Neuronal stem cell (in vitro differentiated cells): ENCODE data around the gene WNT3.

Source experiments
- DNase-seq: peaks from one replicate; pipeline ENCODE4 v3.0.0-alpha.2; 2013; ENCODE audit warnings: low spot score
- H2AFZ ChIP-seq: one replicate; pipeline ENCODE4 v1.6.1; 2013; ENCODE audit warnings: mild to moderate bottlenecking, low read length, inconsistent platforms
- H2AK5ac ChIP-seq: 2 replicates; pipeline ENCODE4 v1.6.1; 2013; ENCODE audit warnings: low read depth, mild to moderate bottlenecking, inconsistent platforms, low read length, moderate library complexity, mixed read lengths
- H2BK120ac ChIP-seq: 2 replicates; pipeline ENCODE4 v1.6.1; 2013; ENCODE audit warnings: low read depth, mild to moderate bottlenecking, inconsistent platforms, low read length, moderate library complexity, mixed read lengths
- H2BK12ac ChIP-seq: one replicate; pipeline ENCODE4 v1.6.1; 2013; ENCODE audit warnings: low read length, inconsistent platforms
- H2BK15ac ChIP-seq: 2 replicates; pipeline ENCODE4 v1.6.1; 2013; ENCODE audit warnings: mild to moderate bottlenecking, low read length, inconsistent platforms, mixed read lengths
- H2BK5ac ChIP-seq: one replicate; pipeline ENCODE4 v1.6.1; 2013; ENCODE audit warnings: inconsistent platforms, mild to moderate bottlenecking, low read length, moderate library complexity
- H3K14ac ChIP-seq: one replicate; pipeline ENCODE4 v1.6.1; 2013; ENCODE audit warnings: low read length, inconsistent platforms
- H3K18ac ChIP-seq: 2 replicates; pipeline ENCODE4 v1.6.1; 2013; ENCODE audit warnings: low read length, inconsistent platforms
- H3K23ac ChIP-seq: 2 replicates; pipeline ENCODE4 v1.6.1; 2013; ENCODE audit warnings: low read depth, mild to moderate bottlenecking, mixed read lengths, low read length, inconsistent platforms; ENCODE audit not compliant: poor library complexity
- H3K27ac ChIP-seq: replicated peaks from 3 replicates; pipeline ENCODE4 v1.5.1; 2013; ENCODE audit warnings: low read length, inconsistent platforms
- H3K27me3 ChIP-seq, 3 experiments: 2 replicates each; pipeline ENCODE4 v1.6.1; 2013; ENCODE audit warnings: low read length in 3 of 3, mild to moderate bottlenecking in 2 of 3, inconsistent platforms in 1 of 3, low read depth in 1 of 3, mixed read lengths in 1 of 3, moderate library complexity in 1 of 3; ENCODE audit not compliant: control insufficient read depth in 3 of 3, insufficient read depth in 3 of 3
- H3K36me3 ChIP-seq, 2 donors: replicated peaks in 1 of 2; 2 replicates each; pipeline ENCODE4 v1.6.1; 2013; ENCODE audit warnings: low read length in 2 of 2; ENCODE audit not compliant: control insufficient read depth in 2 of 2, insufficient read depth in 2 of 2
- H3K4ac ChIP-seq: 2 replicates; pipeline ENCODE4 v1.6.1; 2013; ENCODE audit warnings: inconsistent platforms, mild to moderate bottlenecking, low read length, moderate library complexity
- H3K4me1 ChIP-seq, 2 donors: 1 replicate in 1 of 2; 2 replicates in 1 of 2; pipeline ENCODE4 v1.6.1; 2013; ENCODE audit warnings: low read length in 2 of 2, low read depth in 1 of 2; ENCODE audit not compliant: control insufficient read depth in 2 of 2, insufficient read depth in 1 of 2
- H3K4me2 ChIP-seq: one replicate; pipeline ENCODE4 v1.6.1; 2013; ENCODE audit warnings: mild to moderate bottlenecking, low read length, inconsistent platforms; ENCODE audit not compliant: insufficient read depth, poor library complexity, severe bottlenecking
- H3K4me3 ChIP-seq, 2 donors: 2 replicates each; pipeline ENCODE4 v1.5.1; 2013; ENCODE audit warnings: low read length in 2 of 2, mild to moderate bottlenecking in 2 of 2, inconsistent platforms in 1 of 2, moderate library complexity in 1 of 2
- H3K79me1 ChIP-seq: one replicate; pipeline ENCODE4 v1.6.1; 2013; ENCODE audit warnings: low read depth, mild to moderate bottlenecking, inconsistent platforms, low read length, moderate library complexity
- H3K9ac ChIP-seq: one replicate; pipeline ENCODE4 v1.6.1; 2013; ENCODE audit warnings: mild to moderate bottlenecking, low read depth, low read length, inconsistent platforms; ENCODE audit not compliant: poor library complexity
- H3K9me3 ChIP-seq, 2 donors: replicated peaks in 1 of 2; 2 replicates each; pipeline versions ENCODE3 to v1.6.1; 2013; ENCODE audit warnings: low read length in 2 of 2, mild to moderate bottlenecking in 2 of 2, inconsistent platforms in 1 of 2, low read depth in 1 of 2, mixed read lengths in 1 of 2, moderate library complexity in 1 of 2; ENCODE audit not compliant: control insufficient read depth in 2 of 2, insufficient read depth in 1 of 2
- H4K8ac ChIP-seq: one replicate; pipeline ENCODE4 v1.6.1; 2013; ENCODE audit warnings: low read depth, mild to moderate bottlenecking, inconsistent platforms, low read length, moderate library complexity
- H4K91ac ChIP-seq: one replicate; pipeline ENCODE4 v1.6.1; 2013; ENCODE audit warnings: low read length, low read depth, mild to moderate bottlenecking, inconsistent platforms; ENCODE audit not compliant: poor library complexity
- WGBS, 2 donors: extraction: QIAGEN DNeasy Blood & Tissue Kit; methylation state at CpG; one replicate each; pipeline ENCODE4 v1.1.7; 2013; ENCODE audit warnings: missing lambda C conversion rate in 2 of 2, mixed read lengths in 1 of 2; ENCODE audit not compliant: insufficient read length in 2 of 2, insufficient replicate concordance in 1 of 2; ENCODE audit errors: extremely low coverage in 2 of 2; 5-methylcytosine and 5-hydroxymethylcytosine counted together

WNT3 gene

GRCh38 chr17:46736100-46736499 lies 82.4 kb downstream of the WNT3 start:
- no peak for DNase-seq
- Histone ChIP-seq H4K8ac (no peak overlapping the region), H3K4ac (no peak overlapping the region), H3K9ac (no peak overlapping the region), H3K79me1 (no peaks in the 10 kb centered on the region), H3K27me3 (no peaks in the 10 kb centered on the region), H3K4me1 (peaks cover 12 to 26% of the 10 kb centered on the region in 2 donors), H3K18ac (no peak overlapping the region), H3K23ac (no peak overlapping the region), H2AK5ac (no peak overlapping the region), H3K27ac (no peak overlapping the region), H4K91ac (no peak overlapping the region), H3K4me3 (no peak overlapping the region), H3K4me2 (no peak overlapping the region), H3K9me3 (no peaks in the 10 kb centered on the region), H2BK120ac (no peak overlapping the region), H2BK5ac (no peak overlapping the region), H3K14ac (no peak overlapping the region), H3K36me3 (peaks cover 0 to under 1% of the 10 kb centered on the region in 2 donors), H2BK12ac (no peak overlapping the region), H2BK15ac (no peak overlapping the region), H2AFZ (no peak overlapping the region)

GRCh38 chr17:46733837-46734475 lies 84.5 kb downstream of the WNT3 start:
- DNase-seq, result no peak
- no peaks in the 10 kb centered on the region for H3K27me3 ChIP-seq
- H3K4me1 ChIP-seq, result peaks cover 9 to 42% of the 10 kb centered on the region in 2 donors
- no peak overlapping the region for H2AK5ac ChIP-seq
- H3K4me2 ChIP-seq, result no peak overlapping the region
- no peak overlapping the region for H4K91ac ChIP-seq
- H3K36me3 ChIP-seq, result peaks cover 0 to 10% of the 10 kb centered on the region in 2 donors
- H2BK5ac ChIP-seq, result no peak overlapping the region
- WGBS, 2 donors, result no CpG with 5 or more reads among the region's 1 CpG
- H2AFZ ChIP-seq, result no peak overlapping the region
- H3K18ac ChIP-seq, result no peak overlapping the region
- no peak overlapping the region for H3K4ac ChIP-seq
- no peak overlapping the region for H3K4me3 ChIP-seq
- H2BK12ac ChIP-seq, result no peak overlapping the region
- H3K23ac ChIP-seq, result no peak overlapping the region
- no peaks in the 10 kb centered on the region for H3K9me3 ChIP-seq
- no peak overlapping the region for H3K27ac ChIP-seq
- no peaks in the 10 kb centered on the region for H3K79me1 ChIP-seq
- H3K9ac ChIP-seq, result no peak overlapping the region
- no peak overlapping the region for H2BK15ac ChIP-seq
- H3K14ac ChIP-seq, result no peak overlapping the region
- no peak overlapping the region for H4K8ac ChIP-seq
- H2BK120ac ChIP-seq, result no peak overlapping the region

- peak; percentile 89 for DNase-seq
- H3K23ac ChIP-seq, result no peak overlapping the region
- peaks cover 0 to 10% of the 10 kb centered on the region in 2 donors for H3K36me3 ChIP-seq
- H3K27me3 ChIP-seq, result no peaks in the 10 kb centered on the region
- H2BK12ac ChIP-seq, result no peak overlapping the region
- H3K4ac ChIP-seq, result no peak overlapping the region
- no peak overlapping the region for H4K91ac ChIP-seq
- no peak overlapping the region for H2BK5ac ChIP-seq
- H4K8ac ChIP-seq, result no peak overlapping the region
- no peak overlapping the region for H2BK15ac ChIP-seq
- no peak overlapping the region for H3K14ac ChIP-seq
- no peak overlapping the region for H2AK5ac ChIP-seq
- no peaks in the 10 kb centered on the region for H3K9me3 ChIP-seq
- peak overlapping the region; percentile 50 for H3K18ac ChIP-seq
- H3K79me1 ChIP-seq, result no peaks in the 10 kb centered on the region
- no peak overlapping the region for H2BK120ac ChIP-seq
- H3K4me1 ChIP-seq, result peaks cover 9 to 47% of the 10 kb centered on the region in 2 donors
- H2AFZ ChIP-seq, result peak overlapping the region; percentile 47
- H3K9ac ChIP-seq, result no peak overlapping the region
- no CpG with 5 or more reads among the region's 7 CpGs for WGBS, 2 donors
- peak overlapping the region in 1 of 2 donors; percentile 22 for H3K4me3 ChIP-seq
- peak overlapping the region; percentile 55 for H3K4me2 ChIP-seq
- H3K27ac ChIP-seq, result peak overlapping the region; percentile 89
Observed at GRCh38 chr17:46732754-46733398, 85.6 kb downstream of the WNT3 start.

GRCh38 chr17:46732160-46732559 lies 86.3 kb downstream of the WNT3 start:
- Histone ChIP-seq H2AK5ac (no peak overlapping the region), H3K23ac (no peak overlapping the region), H2AFZ (no peak overlapping the region), H3K9me3 (no peaks in the 10 kb centered on the region), H3K4ac (no peak overlapping the region), H2BK12ac (no peak overlapping the region), H3K36me3 (peaks cover 0 to 10% of the 10 kb centered on the region in 2 donors), H2BK15ac (no peak overlapping the region), H3K4me3 (no peak overlapping the region), H4K8ac (no peak overlapping the region), H3K27ac (peak overlapping the region; percentile 89), H2BK120ac (no peak overlapping the region), H3K79me1 (no peaks in the 10 kb centered on the region), H3K18ac (no peak overlapping the region), H3K4me2 (peak overlapping the region; percentile 4), H3K4me1 (peaks cover 12 to 52% of the 10 kb centered on the region in 2 donors), H3K9ac (no peak overlapping the region), H4K91ac (no peak overlapping the region), H2BK5ac (no peak overlapping the region), H3K27me3 (no peaks in the 10 kb centered on the region), H3K14ac (no peak overlapping the region)
- WGBS, 2 donors, result no CpG with 5 or more reads among the region's 1 CpG
- DNase-seq, result no peak
